RWPE1 (cell line): Measurements from ENCODE around the gene PPOX.
A peak's percentile ranks its signal among the peaks of the same experiment; 100 is the strongest.

Experiments used
- CTCF ChIA-PET: fragments of 350-600 bp; sonication (Branson Sonifier 250); formaldehyde crosslinking; extraction: SDS; loops from one replicate; lab custom pipeline; 2021; lab: Yijun Ruan, JAX
- POLR2A ChIA-PET: fragments of 400-600 bp; formaldehyde crosslinking; extraction: SDS; loops from one replicate; lab custom pipeline; 2020; ENCODE audit warnings: antibody characterized with exemption; ENCODE audit not compliant: low non-redundant PET; lab: Yijun Ruan, JAX
- DNase-seq: peaks from one replicate; pipeline ENCODE4 v3.0.0; 2012; ENCODE audit warnings: low spot score
- H3K27ac ChIP-seq: fragments of 450-650 bp; 2 replicates; pipeline ENCODE4 v1.5.1; 2017
- CTCF ChIP-seq: fragments of 450-650 bp; conservative IDR thresholded peaks from 2 replicates; pipeline ENCODE4 v1.5.1; 2017; ENCODE audit warnings: low read depth, mild to moderate bottlenecking

PPOX gene

DNA sequence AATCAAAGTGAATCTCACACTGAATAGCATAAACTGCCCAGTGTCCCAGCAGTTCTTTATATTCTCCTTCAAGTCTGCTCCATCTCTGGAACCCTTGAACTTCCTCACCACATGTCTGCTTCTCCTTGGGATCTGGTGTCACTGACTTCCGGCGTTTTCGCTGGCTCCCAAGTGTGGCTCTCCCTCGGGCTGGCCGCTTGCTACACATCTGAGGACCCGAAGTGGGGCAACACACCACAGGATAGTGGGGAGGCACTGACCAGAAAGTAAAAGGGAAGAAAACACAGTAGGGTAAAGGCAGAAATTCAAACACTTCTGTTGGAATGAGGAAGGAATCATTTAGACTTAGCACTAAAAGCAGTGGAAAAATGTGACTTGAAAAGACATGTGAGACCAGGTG is 43.3 kb upstream of the PPOX start:
- CTCF ChIA-PET: no interaction called here
- POLR2A ChIA-PET: no interaction called here
- H3K27ac ChIP-seq: peak overlapping the region; percentile 50
- no peak for TF ChIP-seq CTCF
- no peak for DNase-seq

GRCh38 chr1:161127649-161128048 is 38.6 kb upstream of the PPOX start:
- no peak for TF ChIP-seq CTCF
- no peak overlapping the region for H3K27ac ChIP-seq
- no peak for DNase-seq
- ChIA-PET POLR2A (no interaction called here), CTCF (no interaction called here)

GRCh38 chr1:161128591-161129420 is 37.4 kb upstream of the PPOX start:
- CTCF ChIA-PET: no interaction called here
- no peak for DNase-seq
- POLR2A ChIA-PET: no interaction called here
- no peak overlapping the region for H3K27ac ChIP-seq
- TF ChIP-seq CTCF: no peak

GRCh38 chr1:161130266-161130665 is 36.0 kb upstream of the PPOX start:
- H3K27ac ChIP-seq: no peak overlapping the region
- ChIA-PET POLR2A (no interaction called here), CTCF (no interaction called here)
- DNase-seq: no peak
- TF ChIP-seq CTCF: no peak

DNA sequence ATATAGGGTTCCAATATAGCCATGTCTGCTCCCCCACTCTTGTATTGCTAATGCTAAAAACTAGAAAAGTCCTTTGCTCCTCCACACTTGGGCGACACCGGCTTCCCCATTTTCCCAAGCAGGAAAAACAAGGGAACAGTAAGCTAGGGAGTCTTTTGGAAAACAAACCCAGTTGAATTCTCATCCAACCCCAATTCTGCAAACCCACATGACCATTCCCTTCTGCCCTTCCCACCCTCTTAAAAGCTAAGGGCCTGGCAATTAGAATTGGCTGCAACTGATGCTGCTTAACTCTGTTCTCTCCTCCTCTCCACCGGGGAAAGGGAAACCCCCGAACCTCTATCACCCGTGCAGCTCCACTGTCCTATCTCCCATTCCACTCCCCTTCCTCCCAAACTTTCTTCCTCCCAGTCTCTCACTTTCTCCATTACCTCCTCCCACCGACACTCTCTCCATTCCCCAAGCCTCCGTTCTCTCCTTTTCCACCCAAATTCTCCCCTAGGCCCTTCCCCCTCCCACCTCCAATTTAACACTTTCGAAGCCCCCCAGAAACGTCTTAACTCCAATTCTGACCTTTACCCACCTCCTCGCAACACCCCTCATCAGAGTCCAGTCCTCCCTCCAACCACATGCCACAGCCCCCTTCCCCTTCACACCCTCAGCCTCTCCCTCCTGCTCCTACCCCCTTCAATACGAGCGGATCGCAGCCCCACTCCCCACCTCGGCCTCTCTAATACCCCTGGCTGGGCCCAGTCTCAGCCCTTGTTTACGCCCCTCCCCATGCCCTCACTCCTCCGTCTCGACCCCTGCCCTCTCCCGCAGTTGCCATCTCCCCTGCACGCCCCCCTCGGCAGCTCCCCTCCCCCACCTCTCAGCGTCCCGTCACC is 34.5 kb upstream of the PPOX start:
- POLR2A ChIA-PET: no interaction called here

More for the DNA sequence above, 34.5 kb upstream of the PPOX start:
- CTCF ChIA-PET: no interaction called here
- TF ChIP-seq CTCF: no peak
- DNase-seq: peak; percentile 36
- H3K27ac ChIP-seq: peak overlapping the region; percentile 98
